GM12875 (cell line): Measurements from ENCODE around the gene RUVBL2.
A peak's percentile ranks its signal among the peaks of the same experiment; 100 is the strongest.

Experiments
- H3K4me3 ChIP-seq: one replicate; pipeline ENCODE4 v1.5.1; 2011; ENCODE audit warnings: low read depth, low read length, control low read depth
- CTCF ChIP-seq: IDR thresholded peaks from 2 replicates; pipeline ENCODE4 v1.5.1; 2011; ENCODE audit warnings: low read depth, mild to moderate bottlenecking, control low read depth, inconsistent platforms, low read length, moderate library complexity, borderline replicate concordance; ENCODE audit not compliant: insufficient read depth

RUVBL2 gene

GRCh38 chr19:48950830-48951519, 42.7 kb upstream of the RUVBL2 start:
- no peak overlapping the region for H3K4me3 ChIP-seq
- TF ChIP-seq CTCF, result no peak

- no peak overlapping the region for H3K4me3 ChIP-seq
- TF ChIP-seq CTCF, result no peak
These were observed 40.5 kb upstream of the RUVBL2 start for GRCh38 chr19:48953141-48953540.

- TF ChIP-seq CTCF, result no peak
- peak overlapping the region; percentile 13 for H3K4me3 ChIP-seq
These were observed 39.6 kb upstream of the RUVBL2 start for GRCh38 chr19:48953990-48954594.

- peak within 1 kb of the TSS; percentile 93 for H3K4me3 ChIP-seq
- TF ChIP-seq CTCF, result no peak
These were observed 38.9 kb upstream of the RUVBL2 start, which contains the start of gene BAX for GRCh38 chr19:48954595-48955307. TSS of gene BAX (plus strand) at chr19:48954875. CDS start at chr19:48954929, 54 bp downstream.

GRCh38 chr19:48955308-48955958, 38.3 kb upstream of the RUVBL2 start:
- TF ChIP-seq CTCF, result no peak
- peak overlapping the region; percentile 93 for H3K4me3 ChIP-seq

- H3K4me3 ChIP-seq, result no peak overlapping the region
- TF ChIP-seq CTCF, result no peak
These were observed 35.7 kb upstream of the RUVBL2 start for GRCh38 chr19:48958006-48958405.
